HG02852 (cell line): ENCODE measurements around the gene CNR2.
"Not testable (repeated sequence)": the region's sequence is repeated elsewhere in the genome, so short reads cannot be mapped to it uniquely, and the experiment has no call there.

ENCODE experiments used
- ATAC-seq: cut with Tn5 transposase; IDR thresholded peaks from one replicate; pipeline ENCODE4 v1.9.1; 2021; ENCODE audit warnings: mild to moderate bottlenecking, moderate library complexity; ENCODE audit not compliant: unreplicated experiment

CNR2 gene

DNA sequence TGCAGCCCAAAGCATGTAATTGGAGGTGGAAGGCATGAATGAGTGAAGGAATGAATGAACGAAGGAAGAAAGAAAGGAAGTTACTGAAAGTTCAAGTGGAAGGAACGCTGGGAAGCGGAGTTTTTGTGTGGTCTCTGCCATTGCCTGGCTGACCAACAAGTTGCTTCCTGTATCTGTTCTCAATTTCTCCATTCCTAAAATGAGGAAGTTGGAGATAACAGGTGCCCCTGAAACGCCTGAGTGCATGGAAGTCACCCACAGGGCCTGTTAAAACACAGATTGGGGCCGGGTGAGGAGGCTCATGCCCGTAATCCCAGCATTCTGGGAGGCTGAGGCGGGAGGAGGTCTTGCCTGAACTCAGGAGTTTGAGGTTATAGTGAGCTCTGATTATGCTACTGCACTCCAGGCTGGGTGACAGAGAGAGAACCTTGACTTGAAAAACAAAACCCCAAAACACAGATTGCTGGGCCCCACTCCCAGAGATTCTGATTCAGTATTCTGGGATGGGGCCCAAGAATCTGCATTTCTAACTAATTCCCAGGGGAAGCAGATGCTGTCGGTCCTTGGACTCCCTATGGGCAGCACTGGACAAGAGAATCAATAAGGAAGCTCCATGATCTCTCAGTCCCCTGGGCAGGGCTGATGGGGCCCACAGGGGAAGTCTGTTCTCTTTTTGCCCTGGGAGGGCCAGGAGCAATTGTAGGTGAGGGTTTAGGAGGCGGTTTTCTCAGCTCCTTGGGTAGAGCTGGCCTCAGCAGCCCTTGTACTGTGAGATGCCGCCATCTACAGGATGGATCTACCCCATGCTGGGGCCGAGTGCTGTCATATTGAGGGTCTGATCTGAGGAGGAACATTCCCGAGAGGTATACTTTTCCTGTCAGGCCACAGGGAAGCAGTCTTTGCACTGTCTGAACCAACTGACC is 3.3 kb upstream of the CNR2 start:
- peak; percentile 72 for ATAC-seq

DNA sequence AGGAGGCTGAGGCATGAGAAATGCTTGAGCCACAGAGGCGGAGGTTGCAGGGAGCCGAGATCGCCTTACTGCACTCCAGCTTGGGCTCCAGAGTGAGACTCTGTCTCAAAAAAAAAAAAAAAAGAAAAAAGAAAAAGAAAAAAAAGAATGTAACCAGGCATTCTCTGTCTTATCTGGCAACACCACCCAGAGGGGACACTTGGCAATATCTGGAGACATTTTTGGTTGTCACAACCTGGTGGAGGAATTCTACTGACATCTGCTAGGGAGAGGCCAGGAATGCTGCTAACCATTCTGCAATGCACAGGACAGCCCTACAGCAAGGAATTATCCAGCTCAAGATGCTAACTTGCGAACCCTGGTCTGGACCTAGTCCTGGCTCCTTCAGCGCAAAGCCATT is 2.3 kb upstream of the CNR2 start:
- no peak for ATAC-seq

DNA sequence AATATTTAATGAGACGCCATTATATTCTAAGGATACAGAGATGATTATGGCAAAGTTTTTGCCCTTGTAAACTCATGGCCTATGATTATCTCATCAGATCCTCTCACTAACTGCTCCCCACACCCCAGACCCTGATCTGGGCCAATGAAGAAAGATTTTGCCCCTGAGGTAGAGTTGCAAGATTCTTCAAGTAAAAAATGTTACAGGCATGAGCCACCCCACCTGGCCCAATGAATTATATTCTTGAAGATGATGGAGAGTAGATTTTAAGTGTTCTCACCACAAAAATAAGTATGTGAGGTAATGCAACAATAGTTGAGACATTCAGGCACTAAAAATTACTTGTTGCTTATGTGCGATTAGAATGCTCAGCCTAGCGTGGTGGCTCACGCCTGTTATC is 1.8 kb upstream of the CNR2 start:
- no peak for ATAC-seq

DNA sequence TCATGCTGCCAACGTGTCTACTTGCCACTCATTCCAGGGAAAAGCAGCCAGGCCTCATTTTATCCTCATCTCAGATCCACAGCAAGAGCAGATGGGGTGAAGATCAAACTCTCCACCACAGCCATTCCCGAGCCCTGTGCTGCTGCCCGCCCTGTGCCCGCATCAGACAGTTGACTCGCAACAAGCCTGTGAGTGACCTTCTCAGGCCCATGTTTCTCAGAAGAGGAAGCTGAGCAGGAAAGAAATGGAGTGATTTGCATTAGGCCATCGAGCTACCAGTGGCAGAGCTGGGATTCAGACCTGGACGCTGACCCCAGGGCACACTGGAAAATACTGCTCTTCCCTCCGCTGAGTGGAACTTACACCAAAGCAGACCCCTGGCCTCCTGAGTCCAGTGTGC is 1.2 kb downstream of the CNR2 start:
- ATAC-seq: no peak

DNA sequence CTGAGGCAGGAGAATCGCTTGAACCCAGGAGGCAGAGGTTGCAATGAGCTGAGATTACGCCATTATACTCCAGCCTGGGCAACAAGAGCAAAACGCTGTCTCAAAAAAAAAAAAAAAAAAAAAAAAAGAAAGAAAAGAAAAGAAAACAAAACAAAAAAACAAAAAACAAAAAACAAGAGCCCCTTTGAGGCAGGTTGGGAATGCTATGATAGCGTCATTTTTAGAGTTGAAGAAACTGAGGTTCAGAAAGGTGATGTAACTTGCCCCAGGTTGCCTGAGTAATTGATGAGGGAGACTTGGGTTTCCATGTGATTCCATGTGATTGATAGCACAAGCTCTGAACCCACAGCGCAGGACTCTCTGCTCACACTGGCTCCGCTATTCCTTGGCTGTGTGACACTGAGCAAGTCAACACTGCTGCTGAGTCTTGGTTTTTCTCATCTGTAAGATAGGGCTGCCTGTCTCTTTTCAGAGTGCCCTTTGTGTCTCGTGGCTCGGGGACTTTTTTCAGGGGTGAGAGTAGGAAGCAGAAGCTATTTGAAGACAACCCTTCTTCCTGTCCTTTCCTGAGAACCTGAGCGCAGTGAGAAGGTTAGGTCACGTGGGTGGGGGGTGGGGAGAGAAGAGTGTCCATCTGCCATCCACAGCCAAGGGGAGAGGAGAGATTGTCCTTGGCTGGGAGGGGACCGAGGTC is 2.5 kb downstream of the CNR2 start:
- no peak for ATAC-seq

DNA sequence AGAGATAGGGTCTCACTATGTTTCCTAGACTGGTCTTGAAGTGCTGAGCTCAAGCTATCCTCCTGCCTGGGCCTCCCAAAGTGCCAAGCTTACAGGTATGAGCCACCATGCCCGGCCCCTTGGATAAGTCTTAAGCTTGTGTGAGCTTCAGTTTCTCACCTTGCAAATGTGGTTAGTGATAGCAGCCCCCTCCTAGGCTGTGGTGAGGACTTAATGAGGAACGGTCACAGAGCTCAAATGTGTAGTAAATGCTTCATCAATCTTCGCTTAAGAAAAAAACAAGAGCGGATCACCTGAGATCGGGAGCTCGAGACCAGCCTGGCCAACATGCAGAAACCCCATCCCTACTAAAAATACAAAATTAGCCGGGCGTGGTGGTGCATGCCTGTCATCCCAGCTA is 3.0 kb downstream of the CNR2 start:
- ATAC-seq: no peak

DNA sequence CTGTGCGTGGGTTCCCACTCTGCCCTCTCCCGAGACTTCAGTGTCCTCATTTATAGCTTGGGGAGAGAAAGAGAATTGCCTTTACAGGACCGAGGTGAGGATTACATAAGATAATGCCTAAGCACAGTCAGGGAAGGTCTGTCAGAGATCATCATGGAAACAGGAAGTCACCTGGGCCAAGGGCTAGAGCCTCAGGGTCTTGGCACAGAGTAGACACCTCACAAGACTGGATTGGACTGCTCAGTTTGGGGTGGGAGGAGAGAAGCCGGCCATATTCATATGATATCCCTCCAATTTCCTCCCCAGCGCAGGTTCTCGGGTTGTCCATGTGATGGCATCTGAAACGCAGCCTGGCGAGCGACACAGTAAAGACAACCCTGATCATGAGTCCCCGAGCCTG is 3.8 kb downstream of the CNR2 start:
- no peak for ATAC-seq

DNA sequence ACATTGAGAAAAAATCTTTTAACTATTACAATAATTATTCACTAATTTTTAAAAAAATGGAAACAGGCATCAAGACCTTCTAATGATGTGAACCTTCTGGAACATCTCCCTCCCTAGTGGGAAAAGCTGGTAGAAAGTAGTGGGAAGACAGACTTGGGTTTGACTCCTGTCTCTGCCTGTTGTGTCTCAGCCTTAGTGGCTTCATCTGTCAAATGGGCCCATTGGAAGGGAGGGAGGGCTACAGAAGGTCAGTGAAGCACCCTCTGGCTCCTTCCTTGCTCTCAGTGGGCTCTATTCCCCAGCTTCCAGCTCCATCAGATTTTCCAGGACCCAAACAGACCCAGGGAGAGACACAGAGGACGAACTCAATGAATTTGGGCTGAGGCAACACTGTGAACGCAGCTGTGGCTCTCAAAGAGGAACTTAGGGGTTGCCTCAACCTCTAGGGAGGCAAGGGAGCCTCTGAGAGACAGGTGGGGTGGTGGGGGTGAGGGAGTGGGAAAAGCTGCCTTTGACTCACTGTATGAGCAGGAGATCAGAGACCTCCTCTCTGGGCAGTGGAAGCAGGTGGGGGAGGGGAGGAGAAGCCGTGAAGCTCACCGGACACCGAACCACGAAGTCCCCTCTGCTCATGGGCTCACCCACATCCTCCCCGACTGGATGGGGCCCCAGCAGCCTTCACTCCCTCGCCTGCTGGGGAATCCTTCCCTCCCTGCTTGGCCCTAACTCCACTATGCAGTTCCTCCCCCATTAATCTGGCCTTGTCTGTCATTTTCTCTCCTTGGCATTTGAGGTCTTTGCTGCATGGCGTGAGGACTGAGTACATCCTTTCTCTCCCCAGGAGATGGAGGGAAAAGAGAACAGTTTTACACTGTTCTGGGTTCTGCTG is 4.5 kb downstream of the CNR2 start:
- ATAC-seq: peak; percentile 30

DNA sequence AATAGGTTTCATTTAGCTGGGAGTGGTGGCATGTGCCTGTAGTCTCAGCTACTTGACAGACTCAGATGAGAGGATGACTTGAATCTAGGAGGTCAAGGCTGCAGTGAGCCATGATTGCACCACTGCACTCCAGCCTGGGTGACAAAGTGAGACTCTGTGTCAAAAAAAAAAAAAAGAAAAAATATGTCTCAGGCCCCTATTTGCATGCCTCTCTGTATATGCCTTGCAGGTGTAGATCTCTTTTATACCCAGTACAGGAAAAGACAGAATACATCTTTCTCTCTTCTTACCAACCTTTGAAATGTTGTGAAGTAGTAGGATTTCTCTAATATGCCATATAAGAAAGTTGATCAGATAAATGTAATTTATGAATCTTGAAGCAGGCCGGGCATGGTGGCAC is 6.4 kb downstream of the CNR2 start:
- ATAC-seq: no peak

DNA sequence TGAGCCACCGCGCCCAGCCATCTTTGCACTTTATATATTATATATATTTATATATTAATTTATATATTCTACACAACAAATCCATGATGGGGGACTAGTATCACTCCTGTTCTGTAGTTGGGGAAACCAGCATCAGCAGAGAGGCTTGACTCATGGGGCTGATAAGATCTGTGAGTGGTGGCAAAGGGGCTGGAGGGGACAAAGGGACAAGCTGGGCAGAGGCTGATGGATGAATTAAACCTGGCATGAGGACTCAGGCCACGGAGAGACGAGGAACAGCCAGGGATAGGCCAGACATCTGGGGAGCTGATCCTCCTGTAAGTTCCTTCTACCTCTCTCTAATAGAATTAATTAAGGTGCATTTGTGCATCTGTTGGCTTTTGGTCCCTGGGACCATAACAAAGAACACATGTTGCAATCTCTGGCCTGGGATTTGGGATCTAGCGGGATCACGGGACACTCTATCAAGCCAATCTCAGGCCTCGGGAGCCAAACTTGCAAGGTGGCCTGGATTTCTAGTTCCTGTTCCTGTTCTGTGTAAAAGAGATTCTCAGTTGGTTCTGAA is 7.6 kb downstream of the CNR2 start:
- ATAC-seq: no peak

DNA sequence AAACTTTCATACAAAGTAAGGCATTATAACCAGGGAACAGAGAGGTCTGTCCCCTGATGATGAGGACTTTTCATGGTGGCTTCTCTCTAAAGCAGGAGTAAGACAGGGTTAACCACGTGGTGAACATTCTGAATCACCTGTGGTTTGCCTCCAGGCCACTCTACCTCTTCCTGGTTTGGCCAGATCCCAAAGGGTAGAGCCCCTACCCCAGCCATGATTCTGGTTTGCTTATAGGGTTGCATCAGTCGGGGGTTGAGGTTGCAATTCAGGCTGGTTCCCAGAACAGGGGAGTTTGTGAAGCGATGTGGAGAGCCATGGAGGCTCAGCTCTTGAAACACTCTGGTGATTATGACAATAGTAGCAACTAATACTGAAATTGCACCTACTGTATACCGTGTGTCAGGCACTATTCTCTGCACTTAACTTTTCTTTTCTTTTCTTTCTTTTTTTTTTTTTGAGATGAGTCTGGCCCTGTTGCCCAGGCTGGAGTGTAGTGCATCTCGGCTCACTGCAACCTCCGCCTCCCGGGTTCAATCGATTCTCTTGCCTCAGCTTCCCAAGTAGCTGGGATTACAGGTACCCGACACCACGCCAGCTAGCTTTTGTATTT is 8.3 kb downstream of the CNR2 start:
- no peak for ATAC-seq

DNA sequence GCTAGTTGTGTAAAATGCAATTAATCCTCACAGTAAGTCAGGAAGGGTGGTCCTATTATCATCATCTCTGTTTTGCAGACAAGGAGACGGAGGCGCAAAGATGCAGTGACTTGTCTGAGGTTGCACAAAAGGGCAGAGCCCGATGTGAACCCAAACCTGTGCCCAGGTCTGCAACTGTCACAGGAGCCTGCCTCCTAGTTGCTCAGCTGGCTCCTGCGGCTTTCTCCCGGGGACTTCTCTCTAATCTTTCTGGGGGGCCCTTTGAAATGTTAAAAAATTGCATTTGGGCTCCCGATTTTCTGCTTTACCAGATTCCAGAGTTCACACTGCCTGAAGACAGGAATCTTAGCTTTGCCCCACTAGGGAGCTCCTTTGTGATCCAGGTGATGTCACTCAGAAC is 9.4 kb downstream of the CNR2 start:
- ATAC-seq: no peak

DNA sequence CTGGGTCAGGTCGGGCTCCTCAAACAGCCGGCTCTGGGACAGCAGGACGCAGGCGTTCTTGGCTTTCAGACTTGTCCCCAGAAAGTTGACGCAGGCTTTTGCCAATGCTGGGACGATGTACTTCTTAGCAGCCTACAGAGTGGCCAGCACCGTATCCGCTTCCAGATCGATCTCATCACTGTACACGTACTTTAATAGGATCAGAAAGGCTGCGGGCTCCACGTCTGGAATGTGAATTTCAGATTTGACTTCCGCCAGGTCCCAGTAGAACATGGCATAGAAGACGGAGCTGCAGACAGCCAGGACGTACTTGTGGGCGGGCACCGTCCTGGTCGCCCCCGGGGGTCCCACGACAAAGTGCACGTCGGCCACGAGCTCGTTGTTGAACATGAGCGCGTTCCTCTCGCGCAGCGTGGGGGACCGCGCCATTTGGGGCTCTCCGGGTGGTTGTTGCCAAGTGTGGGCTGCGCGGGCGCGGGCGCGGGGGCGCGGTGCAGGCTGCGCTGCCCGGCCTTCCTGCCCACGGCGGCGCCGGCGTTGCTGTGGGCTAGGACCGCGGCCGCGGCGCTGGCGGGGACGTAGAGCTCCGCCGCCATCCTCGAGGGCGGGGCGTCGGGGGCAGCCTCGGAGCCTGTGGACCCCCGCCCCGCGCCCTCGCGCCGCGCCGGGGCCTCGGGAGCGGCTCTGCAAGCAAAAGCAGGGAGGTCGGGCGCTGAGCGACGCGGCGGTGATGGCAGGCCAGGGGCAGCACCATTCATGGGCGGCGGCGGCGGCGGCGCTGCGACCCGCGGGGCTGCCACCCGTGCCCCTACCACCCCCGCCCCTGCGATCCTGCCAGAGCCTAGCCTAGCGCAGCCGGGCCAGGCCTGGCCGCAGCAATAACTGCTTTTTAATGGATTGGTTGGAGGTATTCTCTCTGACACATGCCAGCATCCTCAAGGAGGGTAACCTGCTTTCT is 10.6 kb downstream of the CNR2 start:
- no peak for ATAC-seq

DNA sequence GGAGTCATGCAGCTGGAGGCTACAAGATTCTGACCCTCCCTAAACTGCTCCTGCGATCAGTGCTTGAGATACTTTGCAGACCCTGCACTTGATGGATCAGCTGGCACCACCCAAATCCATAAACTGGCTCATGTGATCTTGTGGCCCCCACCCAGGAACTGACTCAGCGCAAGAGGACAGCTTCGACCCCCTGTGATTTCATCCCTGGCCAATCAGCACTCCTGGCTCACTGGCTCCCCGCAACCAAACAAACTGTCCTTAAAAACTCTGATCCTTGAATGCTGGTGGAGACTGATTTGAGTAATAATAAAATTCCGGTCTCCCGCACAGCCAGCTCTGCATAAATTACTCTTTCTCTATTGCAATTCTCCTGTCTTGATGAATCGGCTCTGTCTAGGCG is 13.1 kb downstream of the CNR2 start:
- not testable (repeated sequence) for ATAC-seq

DNA sequence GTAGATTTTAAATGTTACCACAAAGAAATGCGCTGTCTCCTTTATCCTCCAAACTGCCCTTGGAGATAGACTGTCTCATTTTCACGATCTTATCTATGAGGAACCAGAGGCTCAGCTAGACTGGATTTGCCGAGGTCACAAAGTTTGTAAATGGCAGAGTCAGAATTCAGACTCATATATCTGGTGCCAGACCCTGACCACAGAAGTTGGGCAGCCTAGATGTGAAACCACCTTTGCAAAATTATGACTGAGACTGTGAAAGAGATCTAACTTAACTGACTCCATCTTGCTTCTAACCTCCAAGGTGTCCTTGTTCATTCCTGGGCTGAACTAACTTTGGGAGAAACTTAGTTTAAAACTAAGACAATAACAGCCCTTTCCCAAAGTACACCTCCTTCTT is 14.1 kb downstream of the CNR2 start:
- ATAC-seq: no peak

DNA sequence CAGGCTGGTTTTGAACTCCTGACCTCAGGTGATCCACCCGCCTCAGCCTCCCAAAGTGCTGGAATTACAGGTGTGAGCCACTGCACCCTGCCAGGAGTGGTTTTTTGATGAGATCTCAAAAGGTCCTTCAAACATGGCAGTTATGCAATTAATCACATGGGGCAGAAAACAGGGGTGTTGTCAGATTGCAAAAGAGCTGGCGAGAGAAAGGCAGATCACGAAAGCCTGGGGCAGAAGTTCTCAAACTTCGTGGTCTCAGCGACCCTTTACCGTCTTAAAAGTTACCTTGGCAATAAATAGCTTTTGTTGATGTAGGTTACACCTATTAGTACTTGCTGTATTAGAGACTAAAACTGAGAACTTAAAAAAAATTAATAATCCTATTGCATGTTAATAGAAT is 16.1 kb downstream of the CNR2 start:
- no peak for ATAC-seq

DNA sequence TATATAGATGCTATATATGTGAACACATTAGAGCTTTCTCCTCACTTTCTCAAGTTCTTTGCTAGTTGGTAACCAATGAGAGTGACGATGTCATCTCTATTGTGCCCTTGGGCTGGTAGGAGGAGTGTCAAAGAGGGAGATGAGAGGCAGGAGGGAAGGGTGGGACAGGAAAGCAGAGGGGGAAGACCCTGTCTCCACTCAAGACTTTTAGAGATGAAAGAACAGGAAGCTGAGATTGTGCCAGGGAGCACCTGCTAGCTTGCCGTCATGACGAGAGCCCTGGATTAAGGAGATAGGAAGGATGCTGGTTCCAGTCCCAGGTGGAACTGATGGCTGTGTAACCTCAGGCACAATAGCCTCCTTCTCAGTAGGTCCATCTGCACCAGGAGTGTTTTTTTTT is 16.7 kb downstream of the CNR2 start:
- ATAC-seq: no peak

DNA sequence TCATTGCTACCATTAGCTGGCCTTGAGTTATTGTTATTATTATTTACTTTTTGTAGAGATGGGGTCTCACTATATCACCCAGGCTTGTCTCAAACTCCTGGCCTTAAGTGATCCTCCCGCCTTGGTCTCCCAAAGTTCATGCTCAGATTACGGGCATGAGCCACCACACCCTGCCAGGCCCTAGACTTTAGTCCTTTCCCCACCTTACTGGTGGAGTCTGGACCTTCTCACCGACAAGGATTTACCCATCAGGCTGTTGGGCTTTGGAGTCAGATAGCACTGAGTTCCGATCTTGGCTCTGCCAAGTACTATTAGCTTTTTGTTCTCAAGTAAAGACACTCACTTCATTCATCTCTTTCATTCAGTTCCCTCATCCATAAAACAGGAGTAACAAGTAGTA is 17.2 kb downstream of the CNR2 start:
- no peak for ATAC-seq

DNA sequence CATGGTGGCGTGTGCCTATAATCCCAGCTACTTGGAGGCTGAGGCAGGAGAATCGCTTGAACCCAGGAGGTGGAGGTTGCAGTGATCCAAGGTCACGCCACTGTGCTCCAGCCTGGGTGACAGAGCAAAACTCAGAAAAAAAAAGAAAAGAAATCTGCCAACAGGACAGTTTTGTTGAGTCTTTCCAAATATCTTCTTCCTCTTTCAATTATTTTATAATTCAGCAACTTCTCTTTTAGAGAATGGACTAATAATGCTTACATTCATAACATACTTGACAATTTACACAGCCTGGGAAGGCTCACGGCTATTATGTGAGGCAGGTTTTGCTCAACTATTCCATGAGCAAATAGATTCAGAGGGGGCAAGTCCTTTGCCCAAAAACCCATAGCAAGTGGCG is 18.1 kb downstream of the CNR2 start:
- ATAC-seq: no peak

DNA sequence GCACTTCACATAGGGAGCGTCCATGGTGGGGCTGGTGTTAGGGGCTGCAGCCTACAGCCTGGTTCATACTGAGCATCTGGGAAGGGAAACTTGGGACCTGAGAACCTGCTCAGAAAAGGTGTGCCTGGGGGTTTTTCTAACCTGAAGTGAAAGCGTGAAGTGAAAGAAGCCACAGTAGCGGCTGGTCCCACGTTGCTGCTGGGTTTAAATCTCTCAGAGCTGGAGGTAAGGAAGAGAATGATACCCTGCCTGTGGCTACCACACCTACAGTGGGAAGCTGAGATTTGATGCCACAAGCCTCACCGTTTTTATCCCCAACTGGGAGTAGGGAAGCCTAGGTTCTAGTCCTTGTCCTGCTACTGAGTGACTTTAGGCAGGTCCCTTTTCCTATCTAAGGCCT is 24.1 kb downstream of the CNR2 start:
- no peak for ATAC-seq
